OCI-LY1 (cell line): ENCODE data around the gene PPP1R15B.

ENCODE experiments used
- CTCF ChIP-seq: fragments of 200-600 bp; sonication (generic), shearing (Covaris generic); IDR thresholded peaks from 2 replicates; pipeline ENCODE4 v1.5.1; 2017; ENCODE audit warnings: mild to moderate bottlenecking, antibody characterized with exemption, low read length, moderate library complexity, mixed read lengths
- EZH2 ChIP-seq: fragments of 200-600 bp; sonication (generic), shearing (Covaris generic); IDR thresholded peaks from 2 replicates; pipeline ENCODE4 v1.8.0; 2017; ENCODE audit warnings: borderline replicate concordance, mixed run types, mild to moderate bottlenecking, antibody characterized with exemption, low read length, moderate library complexity, mixed read lengths

GRCh38 chr1:204447736-204448135 lies 36.1 kb upstream of the PPP1R15B start:
- TF ChIP-seq CTCF (no peak), EZH2 (no peak)
